Astrocyte (in vitro differentiated cells and primary cell): ENCODE measurements around the gene RBM14. TPM values are rescaled to one million over a fixed set of nuclear protein-coding genes. Genes with fewer than 3 reads are reported as not detected.
"Not testable (repeated sequence)": the region's sequence is repeated elsewhere in the genome, so short reads cannot be mapped to it uniquely, and the experiment has no call there.

Experiments used
- DNase-seq: peaks from one replicate; pipeline ENCODE4 v3.0.0-alpha.2; 2010; ENCODE audit warnings: low read depth
- FAIRE-seq: peaks from 2 replicates; lab custom pipeline; 2011; peaks lifted over from hg19 to GRCh38; lab: Jason Lieb, UNC
- H2AFZ ChIP-seq: 2 replicates; pipeline ENCODE4 v1.6.0; 2012; ENCODE audit warnings: low read depth, low read length, inconsistent platforms
- H3K27ac ChIP-seq: 2 replicates; pipeline ENCODE4 v1.5.1; 2011; ENCODE audit warnings: low read depth, low read length, inconsistent platforms
- H3K27me3 ChIP-seq: 2 replicates; pipeline ENCODE4 v1.6.0; 2011; ENCODE audit warnings: low read length, inconsistent platforms; ENCODE audit not compliant: insufficient read depth
- H3K36me3 ChIP-seq: 2 replicates; pipeline ENCODE4 v1.5.1; 2011; ENCODE audit warnings: low read length, inconsistent platforms; ENCODE audit not compliant: insufficient read depth
- H3K4me1 ChIP-seq: 2 replicates; pipeline ENCODE4 v1.5.1; 2011; ENCODE audit warnings: low read length, inconsistent platforms; ENCODE audit not compliant: insufficient read depth
- H3K4me2 ChIP-seq: 2 replicates; pipeline ENCODE4 v1.6.0; 2012; ENCODE audit warnings: low read length, inconsistent platforms
- H3K4me3 ChIP-seq: 2 replicates; pipeline ENCODE4 v1.5.1; 2011; ENCODE audit warnings: low read depth, mild to moderate bottlenecking, low read length, inconsistent platforms; ENCODE audit not compliant: insufficient read depth
- H3K79me2 ChIP-seq: 2 replicates; pipeline ENCODE4 v1.6.0; 2012; ENCODE audit warnings: mild to moderate bottlenecking, low read length, inconsistent platforms; ENCODE audit not compliant: insufficient read depth
- H3K9ac ChIP-seq: 2 replicates; pipeline ENCODE4 v1.6.0; 2012; ENCODE audit warnings: mild to moderate bottlenecking, low read length, inconsistent platforms
- H3K9me3 ChIP-seq: 2 replicates; pipeline ENCODE4 v1.5.1; 2012; ENCODE audit warnings: low read depth, mild to moderate bottlenecking, low read length, inconsistent platforms; ENCODE audit not compliant: insufficient read depth
- H4K20me1 ChIP-seq: 2 replicates; pipeline ENCODE4 v1.6.0; 2012; ENCODE audit warnings: low read length, inconsistent platforms; ENCODE audit not compliant: insufficient read depth
- H3K27ac Mint-ChIP-seq: one replicate; pipeline ENCODE4 v1.8.0; 2021; ENCODE audit warnings: mild to moderate bottlenecking, mixed read lengths; ENCODE audit not compliant: unreplicated experiment
- H3K27me3 Mint-ChIP-seq: one replicate; pipeline ENCODE4 v1.8.0; 2021; ENCODE audit warnings: low read depth, mixed read lengths; ENCODE audit not compliant: unreplicated experiment
- H3K36me3 Mint-ChIP-seq: one replicate; pipeline ENCODE4 v1.8.0; 2021; ENCODE audit warnings: low read depth, mixed read lengths; ENCODE audit not compliant: unreplicated experiment
- H3K4me1 Mint-ChIP-seq: one replicate; pipeline ENCODE4 v1.8.0; 2021; ENCODE audit warnings: low read depth, mixed read lengths; ENCODE audit not compliant: unreplicated experiment
- H3K4me3 Mint-ChIP-seq: one replicate; pipeline ENCODE4 v1.8.0; 2021; ENCODE audit warnings: mild to moderate bottlenecking, moderate library complexity, mixed read lengths; ENCODE audit not compliant: unreplicated experiment
- H3K9me3 Mint-ChIP-seq: one replicate; pipeline ENCODE4 v1.8.0; 2021; ENCODE audit warnings: mild to moderate bottlenecking, mixed read lengths; ENCODE audit not compliant: unreplicated experiment
- CTCF ChIP-seq: IDR thresholded peaks from 2 replicates; pipeline ENCODE4 v1.5.1; 2011; ENCODE audit warnings: low read depth, mild to moderate bottlenecking, inconsistent platforms, low read length, moderate library complexity; ENCODE audit not compliant: insufficient read depth
- EZH2 ChIP-seq: IDR thresholded peaks from 2 replicates; pipeline ENCODE4 v1.6.1; 2012; ENCODE audit warnings: mild to moderate bottlenecking, low read length, inconsistent platforms; ENCODE audit not compliant: insufficient read depth
- total RNA-seq: library from RNA; stranded (reverse); gene quantifications from 2 replicates; pipeline ENCODE4 v1.2.1, GENCODE V29; 2021

RBM14 gene
- total RNA-seq, 1 donor from 2014 or later, result 59.7 TPM

- Histone ChIP-seq H4K20me1 (no peaks in the 10 kb centered on the region), H3K9ac (no peak overlapping the region), H3K36me3 (no peaks in the 10 kb centered on the region), H2AFZ (no peak overlapping the region), H3K4me2 (no peak overlapping the region), H3K9me3 (no peaks in the 10 kb centered on the region), H3K79me2 (no peaks in the 10 kb centered on the region), H3K27me3 (no peaks in the 10 kb centered on the region), H3K27ac (no peak overlapping the region), H3K4me3 (no peak overlapping the region), H3K4me1 (no peaks in the 10 kb centered on the region)
- no peaks in the 10 kb centered on the region for H3K36me3 Mint-ChIP-seq
- FAIRE-seq, result no peak
- H3K9me3 Mint-ChIP-seq, result peaks cover 17% of the 10 kb centered on the region
- no peak overlapping the region for H3K27ac Mint-ChIP-seq
- no peak overlapping the region for H3K4me3 Mint-ChIP-seq
- peaks cover 8% of the 10 kb centered on the region for H3K27me3 Mint-ChIP-seq
- TF ChIP-seq CTCF (no peak), EZH2 (no peak)
- no peak for DNase-seq
- H3K4me1 Mint-ChIP-seq, result no peaks in the 10 kb centered on the region
Observed at GRCh38 chr11:66580803-66581202, 35.6 kb upstream of the RBM14 start.

DNA sequence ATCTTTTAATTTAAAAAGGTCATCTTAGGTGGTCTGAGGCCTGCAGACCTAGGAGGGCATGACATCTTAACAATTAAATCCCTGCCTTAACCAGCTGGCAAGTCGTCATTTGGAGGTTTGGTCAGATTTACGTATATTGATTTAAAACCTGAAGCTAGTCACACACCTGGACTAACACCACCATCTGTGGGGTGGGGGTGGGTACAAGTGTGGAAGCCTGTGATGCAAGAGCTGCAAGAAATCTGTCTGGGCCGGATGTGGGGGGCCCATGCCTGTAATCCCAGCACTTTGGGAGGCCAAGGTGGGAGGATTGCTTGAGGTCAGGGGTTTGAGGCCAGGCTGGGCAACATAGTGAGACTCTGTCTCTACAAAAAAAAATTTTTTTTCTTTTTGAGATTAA, 35.2 kb upstream of the RBM14 start:
- no peak overlapping the region for H3K4me3 Mint-ChIP-seq
- no peak for FAIRE-seq
- TF ChIP-seq EZH2 (no peak), CTCF (no peak)

DNA sequence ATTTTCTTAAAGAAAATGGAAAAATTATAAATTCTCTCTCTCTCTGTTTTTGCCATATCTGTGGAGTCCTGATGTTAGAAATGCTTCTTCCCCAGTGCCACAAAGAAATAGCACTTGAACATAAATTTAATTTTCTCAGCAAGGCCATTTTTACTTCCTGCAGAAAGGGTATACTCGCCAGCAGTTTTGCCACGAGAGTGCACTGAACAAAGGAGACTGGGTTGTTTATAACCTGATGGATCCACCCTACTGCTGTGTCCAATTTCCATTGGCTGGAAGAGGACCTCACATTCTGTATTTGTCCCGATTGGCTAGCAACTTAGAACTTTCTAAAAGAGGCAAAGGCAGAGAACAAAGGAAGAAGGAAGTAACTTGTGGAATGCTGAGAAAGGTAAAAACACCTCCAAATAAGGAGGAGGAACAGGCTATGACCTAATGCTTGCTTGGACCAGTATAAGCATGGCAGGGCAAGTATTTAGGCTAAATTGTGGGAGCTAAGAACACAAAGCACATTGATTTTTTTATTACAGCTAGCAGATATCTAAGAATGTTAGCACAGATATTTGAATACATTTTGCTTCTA, 33.8 kb upstream of the RBM14 start:
- H3K4me3 ChIP-seq, H3K4me3 Mint-ChIP-seq, H2AFZ ChIP-seq, H3K36me3 ChIP-seq, H3K4me1 ChIP-seq, H3K27ac Mint-ChIP-seq, DNase-seq, FAIRE-seq, H4K20me1 ChIP-seq, H3K4me2 ChIP-seq, H3K27me3 ChIP-seq, H3K36me3 Mint-ChIP-seq, H3K4me1 Mint-ChIP-seq, H3K27ac ChIP-seq, H3K9me3 ChIP-seq, H3K9ac ChIP-seq, H3K79me2 ChIP-seq: not testable (repeated sequence)
- Mint-ChIP-seq H3K9me3 (peaks cover 21% of the 10 kb centered on the region), H3K27me3 (peaks cover 14% of the 10 kb centered on the region)

More for the DNA sequence above, 35.2 kb upstream of the RBM14 start:
- Histone ChIP-seq H2AFZ (no peak overlapping the region), H3K27ac (no peak overlapping the region), H3K9ac (no peak overlapping the region), H3K9me3 (no peaks in the 10 kb centered on the region), H3K36me3 (no peaks in the 10 kb centered on the region), H3K79me2 (no peaks in the 10 kb centered on the region), H3K4me3 (no peak overlapping the region), H4K20me1 (no peaks in the 10 kb centered on the region), H3K4me1 (no peaks in the 10 kb centered on the region), H3K27me3 (no peaks in the 10 kb centered on the region), H3K4me2 (no peak overlapping the region)
- Mint-ChIP-seq H3K36me3 (no peaks in the 10 kb centered on the region), H3K27ac (no peak overlapping the region), H3K27me3 (peaks cover 11% of the 10 kb centered on the region), H3K9me3 (peaks cover 19% of the 10 kb centered on the region), H3K4me1 (no peaks in the 10 kb centered on the region)
- no peak for DNase-seq

GRCh38 chr11:66585447-66585846, 31.0 kb upstream of the RBM14 start:
- not testable (repeated sequence) for H3K4me1 ChIP-seq, H3K36me3 ChIP-seq, H3K4me2 ChIP-seq, H2AFZ ChIP-seq, H3K4me3 Mint-ChIP-seq, H3K27ac ChIP-seq, H3K4me3 ChIP-seq, H3K36me3 Mint-ChIP-seq, H3K79me2 ChIP-seq, H3K27me3 Mint-ChIP-seq, H4K20me1 ChIP-seq, H3K27me3 ChIP-seq, FAIRE-seq, H3K9ac ChIP-seq, DNase-seq, H3K27ac Mint-ChIP-seq, H3K4me1 Mint-ChIP-seq, H3K9me3 ChIP-seq
- peaks cover 25% of the 10 kb centered on the region for H3K9me3 Mint-ChIP-seq
